IMR-90 (cell line): ENCODE data around the gene FOXO3. TPM values are rescaled to one million over a fixed set of nuclear protein-coding genes. Genes with fewer than 3 reads are reported as not detected.

Experiments used
- ATAC-seq: fragments of 200-7000 bp; cut with Tn5 transposase; 2 replicates; pipeline ENCODE4 v1.9.1; 2020; ENCODE audit warnings: low read depth, mild to moderate bottlenecking, moderate library complexity
- BruUV-seq: library from RNA; stranded (reverse); fragments of 400-500 nt; replicated peaks from 2 replicates; lab custom pipeline; 2021; lab: Mats Ljungman, UMichigan
- CTCF ChIA-PET: fragments of 300-600 bp; formaldehyde crosslinking; extraction: SDS; loops from one replicate; lab custom pipeline; 2021; ENCODE audit warnings: antibody characterized with exemption; lab: Yijun Ruan, JAX
- POLR2A ChIA-PET: fragments of 300-600 bp; sonication (Branson Sonifier 250); formaldehyde crosslinking; loops from one replicate; lab custom pipeline; 2022; ENCODE audit warnings: antibody characterized with exemption; ENCODE audit not compliant: unreplicated experiment; lab: Charles Lee
- DNase-seq: peaks from one replicate; pipeline ENCODE4 v3.0.0; 2013
- H2AFZ ChIP-seq: replicated peaks from 2 replicates; pipeline ENCODE3; 2013; ENCODE audit warnings: low read length, mild to moderate bottlenecking; ENCODE audit not compliant: poor library complexity
- H2AK5ac ChIP-seq: 2 replicates; pipeline ENCODE4 v1.6.1; 2013; ENCODE audit warnings: low read depth, low read length, inconsistent platforms
- H2AK9ac ChIP-seq: replicated peaks from 2 replicates; pipeline ENCODE3; 2013; ENCODE audit warnings: mild to moderate bottlenecking, low read depth, low read length, moderate library complexity; ENCODE audit not compliant: poor library complexity
- H2BK120ac ChIP-seq: 2 replicates; pipeline ENCODE4 v1.6.1; 2013; ENCODE audit warnings: low read depth, low read length, inconsistent platforms
- H2BK15ac ChIP-seq: 3 replicates; pipeline ENCODE4 v1.6.1; 2013; ENCODE audit warnings: low read depth, low read length, inconsistent platforms
- H2BK20ac ChIP-seq: 2 replicates; pipeline ENCODE4 v1.6.1; 2013; ENCODE audit warnings: low read depth, mild to moderate bottlenecking, inconsistent platforms, low read length, moderate library complexity
- H2BK5ac ChIP-seq: 2 replicates; pipeline ENCODE4 v1.6.1; 2013; ENCODE audit warnings: mild to moderate bottlenecking, low read depth, low read length, inconsistent platforms; ENCODE audit not compliant: poor library complexity, severe bottlenecking
- H3K14ac ChIP-seq: replicated peaks from 2 replicates; pipeline ENCODE4 v1.6.1; 2013; ENCODE audit warnings: low read depth, low read length, inconsistent platforms
- H3K18ac ChIP-seq: 2 replicates; pipeline ENCODE4 v1.6.1; 2013; ENCODE audit warnings: low read depth, low read length, control low read depth
- H3K23ac ChIP-seq: 2 replicates; pipeline ENCODE4 v1.6.1; 2013; ENCODE audit warnings: low read depth, low read length, inconsistent platforms
- H3K27ac ChIP-seq: 2 replicates; pipeline ENCODE4 v1.5.1; 2013; ENCODE audit warnings: mild to moderate bottlenecking, control low read depth, low read length; ENCODE audit not compliant: insufficient read depth
- H3K27me3 ChIP-seq: 2 replicates; pipeline ENCODE4 v1.6.1; 2013; ENCODE audit warnings: low read length; ENCODE audit not compliant: control insufficient read depth, insufficient read depth
- H3K36me3 ChIP-seq: 2 replicates; pipeline ENCODE4 v1.6.1; 2013; ENCODE audit warnings: low read length, mixed read lengths; ENCODE audit not compliant: control insufficient read depth, insufficient read depth
- H3K4ac ChIP-seq: 2 replicates; pipeline ENCODE4 v1.6.1; 2013; ENCODE audit warnings: low read depth, low read length, inconsistent platforms
- H3K4me1 ChIP-seq: 2 replicates; pipeline ENCODE4 v1.6.1; 2013; ENCODE audit warnings: low read length, mixed read lengths; ENCODE audit not compliant: control insufficient read depth, insufficient read depth
- H3K4me2 ChIP-seq: 2 replicates; pipeline ENCODE4 v1.6.1; 2013; ENCODE audit warnings: low read depth, mild to moderate bottlenecking, control low read depth, low read length, moderate library complexity
- H3K4me3 ChIP-seq: 2 replicates; pipeline ENCODE4 v1.5.1; 2013; ENCODE audit warnings: low read depth, mild to moderate bottlenecking, control low read depth, low read length, moderate library complexity; ENCODE audit not compliant: insufficient read depth
- H3K56ac ChIP-seq: 2 replicates; pipeline ENCODE4 v1.6.1; 2013; ENCODE audit warnings: low read length, inconsistent platforms; ENCODE audit not compliant: insufficient read depth; ENCODE audit errors: extremely low read depth
- H3K79me1 ChIP-seq, 2 experiments: 2 replicates each; pipeline ENCODE4 v1.6.1; 2013; ENCODE audit warnings: low read length in 2 of 2, inconsistent platforms in 1 of 2, low read depth in 1 of 2
- H3K9ac ChIP-seq: 2 replicates; pipeline ENCODE4 v1.6.1; 2013; ENCODE audit warnings: low read depth, low read length, control low read depth
- H3K9me1 ChIP-seq: 2 replicates; pipeline ENCODE4 v1.6.1; 2013; ENCODE audit warnings: low read length, inconsistent platforms; ENCODE audit not compliant: insufficient read depth
- H3K9me3 ChIP-seq: 2 replicates; pipeline ENCODE4 v1.6.1; 2013; ENCODE audit warnings: low read length; ENCODE audit not compliant: control insufficient read depth, insufficient read depth
- H4K20me1 ChIP-seq: 2 replicates; pipeline ENCODE4 v1.6.1; 2013; ENCODE audit warnings: low read length, inconsistent platforms; ENCODE audit not compliant: insufficient read depth
- H4K5ac ChIP-seq: 2 replicates; pipeline ENCODE4 v1.6.1; 2013; ENCODE audit warnings: mild to moderate bottlenecking, low read depth, low read length, control low read depth
- H4K8ac ChIP-seq, 2 experiments: 2 replicates each; pipeline ENCODE4 v1.6.1; 2013; ENCODE audit warnings: low read depth in 2 of 2, low read length in 2 of 2, control low read depth in 1 of 2, inconsistent platforms in 1 of 2
- H4K91ac ChIP-seq: 2 replicates; pipeline ENCODE4 v1.6.1; 2013; ENCODE audit warnings: low read depth, low read length, inconsistent platforms; ENCODE audit not compliant: insufficient read depth
- NFE2L2 ChIP-seq: fragments of 150-350 bp; IDR thresholded peaks from 2 replicates; pipeline ENCODE4 v1.6.1; 2016; ENCODE audit warnings: low read depth, mild to moderate bottlenecking, low read length
- WGBS, 2 experiments: methylation state at CpG; one replicate each; pipeline versions ENCODE4 v1.1.5 to v1.1.7; 2013; ENCODE audit warnings: missing lambda C conversion rate in 2 of 2; ENCODE audit not compliant: insufficient read length in 1 of 2; ENCODE audit errors: extremely low coverage in 2 of 2; 5-methylcytosine and 5-hydroxymethylcytosine counted together
- dilution Hi-C: fragments of 300-500 bp; cut with HindIII; formaldehyde crosslinking; loops from one replicate; pipeline ENCODE4 v1.14.3; 2018; ENCODE audit warnings: low sequenced_read_pairs; ENCODE audit not compliant: unreplicated experiment
- in situ Hi-C: fragments of 300-500 bp; cut with MboI; formaldehyde crosslinking; loops from 3 replicates; pipeline ENCODE4 v1.14.3; 2019; ENCODE audit warnings: low sequenced_read_pairs, inconsistent platforms, mixed read lengths
- intact Hi-C: fragments of 100-400 bp; cut with micrococcal nuclease; formaldehyde crosslinking; loops from 2 replicates; pipeline ENCODE4 v1.10.0; 2022
- polyA plus RNA-seq, 3 experiments: library from polyadenylated mRNA; depleted of rRNA; stranded (reverse); fragments of >200 nt; gene quantifications; 2 replicates each; pipeline ENCODE4 v1.2.3, GENCODE V29; 2012; ENCODE audit warnings: low replicate concordance in 1 of 3
- total RNA-seq: library from RNA; depleted of rRNA; stranded (reverse); fragments of >200 nt; gene quantifications from 2 replicates; pipeline ENCODE4 v1.2.3, GENCODE V29; 2012

Gene FOXO3
- total and polyA plus RNA-seq, 2 of the 4 experiments (the other 2 are of a cell fraction), result 17.5 to 38.7 TPM

DNA sequence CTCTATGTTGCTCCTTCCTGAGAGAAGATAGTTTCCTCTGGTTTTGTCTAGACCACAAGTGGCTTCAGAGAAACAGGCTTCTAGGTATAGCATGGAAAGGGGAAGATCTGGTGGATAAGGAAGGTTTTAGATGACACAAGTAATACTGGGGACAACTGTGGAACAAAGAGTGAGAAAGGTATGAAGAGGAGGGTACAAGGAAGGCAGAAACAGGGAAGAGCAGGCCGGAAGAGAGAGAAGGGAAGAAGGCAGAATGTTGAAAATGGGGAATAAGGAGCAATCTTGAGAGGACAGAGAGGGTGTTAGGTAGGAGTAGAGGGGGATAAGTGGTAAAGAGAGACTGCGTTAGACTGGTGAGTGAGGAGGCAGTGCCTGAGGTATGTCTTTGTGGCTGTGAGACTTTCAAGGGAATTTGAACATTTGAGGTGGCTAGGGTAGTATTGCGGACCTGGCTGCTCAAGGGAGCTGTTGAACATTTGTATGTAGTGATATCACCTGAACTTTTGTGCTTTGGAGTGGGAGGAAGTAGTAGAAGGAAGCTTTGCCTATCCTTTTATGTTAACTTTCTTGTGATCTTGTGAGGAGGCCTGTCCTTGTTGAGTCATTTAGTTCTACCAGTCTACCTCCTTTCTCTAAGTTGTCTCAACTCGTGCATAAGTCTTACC lies 69.5 kb downstream of the FOXO3 start:
- Histone ChIP-seq H2BK15ac (no peak overlapping the region), H3K79me1 (peaks cover 52 to 85% of the 10 kb centered on the region in 2 experiments), H3K4ac (no peak overlapping the region), H3K23ac (no peak overlapping the region), H3K9ac (no peak overlapping the region), H3K4me1 (peaks cover 18% of the 10 kb centered on the region), H2BK120ac (no peak overlapping the region), H3K56ac (no peak overlapping the region), H3K27ac (no peak overlapping the region), H4K20me1 (peaks cover 84% of the 10 kb centered on the region), H2AK5ac (no peak overlapping the region), H4K91ac (no peak overlapping the region), H3K18ac (no peak overlapping the region), H2AK9ac (no peak overlapping the region), H3K4me3 (no peak overlapping the region), H2AFZ (no peak overlapping the region), H3K27me3 (no peaks in the 10 kb centered on the region), H3K14ac (no peak overlapping the region), H3K9me3 (no peaks in the 10 kb centered on the region), H4K8ac (no peak overlapping the region), H3K9me1 (peaks cover 35% of the 10 kb centered on the region), H3K4me2 (no peak overlapping the region), H4K5ac (no peak overlapping the region), H3K36me3 (no peaks in the 10 kb centered on the region), H2BK5ac (no peak overlapping the region), H2BK20ac (no peak overlapping the region)
- ATAC-seq, result no peak
- WGBS, 2 experiments, result 100% methylated on average over 1 to 2 of the region's 4 CpGs
- no TSS peak for BruUV-seq
- dilution Hi-C loops (no loop called here), in situ Hi-C loops (no loop called here), intact Hi-C loops (no loop called here)
- no peak for TF ChIP-seq NFE2L2
- POLR2A ChIA-PET, result no interaction called here
- DNase-seq, result peak; percentile 35
- CTCF ChIA-PET, result no interaction called here
